CD4-positive, alpha-beta T cell treated with Interferon alpha-2 for 1 hour (primary cell): ENCODE results near the gene ZNF326.
"Not testable (repeated sequence)": the region's sequence is repeated elsewhere in the genome, so short reads cannot be mapped to it uniquely, and the experiment has no call there.

Experiments
- DNase-seq, 2 donors: peaks; one replicate each; pipeline ENCODE4 v3.0.0-alpha.2; 2020 to 2022

The ZNF326 gene

GRCh38 chr1:89971600-89971999 lies 23.3 kb upstream of the ZNF326 start:
- no peak for DNase-seq

GRCh38 chr1:89972024-89972423 lies 22.9 kb upstream of the ZNF326 start:
- no peak for DNase-seq

- DNase-seq = no peak
Measured at GRCh38 chr1:89973471-89974127, 21.3 kb upstream of the ZNF326 start.

- DNase-seq = no peak
Measured at GRCh38 chr1:89974256-89974655, 20.7 kb upstream of the ZNF326 start.

- DNase-seq = no peak
Measured at GRCh38 chr1:89974696-89975470, 20.0 kb upstream of the ZNF326 start.

GRCh38 chr1:89975540-89976125 lies 19.3 kb upstream of the ZNF326 start:
- DNase-seq = no peak

- DNase-seq = no peak
Measured at GRCh38 chr1:89978755-89979154, 16.2 kb upstream of the ZNF326 start.

- no peak for DNase-seq
Measured at GRCh38 chr1:89980605-89981004, 14.3 kb upstream of the ZNF326 start.

GRCh38 chr1:89982846-89983245 lies 12.1 kb upstream of the ZNF326 start:
- DNase-seq = not testable (repeated sequence)

GRCh38 chr1:89984564-89985116 lies 10.3 kb upstream of the ZNF326 start:
- not testable (repeated sequence) for DNase-seq

GRCh38 chr1:89986020-89986419 lies 8.9 kb upstream of the ZNF326 start:
- DNase-seq = no peak

GRCh38 chr1:89987159-89987819 lies 7.6 kb upstream of the ZNF326 start:
- peak; percentile 64 to 79 for DNase-seq

- no peak for DNase-seq
Measured at GRCh38 chr1:89989099-89989498, 5.8 kb upstream of the ZNF326 start.

GRCh38 chr1:89989799-89990198 lies 5.1 kb upstream of the ZNF326 start:
- no peak for DNase-seq

GRCh38 chr1:89990976-89991831 lies 3.7 kb upstream of the ZNF326 start:
- DNase-seq = no peak

GRCh38 chr1:89993541-89993940 lies 1.4 kb upstream of the ZNF326 start:
- DNase-seq = no peak

GRCh38 chr1:89994231-89994804 lies 592 bp upstream of the ZNF326 start:
- no peak for DNase-seq

- DNase-seq = no peak
Measured at GRCh38 chr1:89995598-89996449, 914 bp downstream of the ZNF326 start.

GRCh38 chr1:89996450-89997110 lies 1.7 kb downstream of the ZNF326 start:
- DNase-seq = no peak

- not testable (repeated sequence) for DNase-seq
Measured at GRCh38 chr1:89997152-89997551, 2.2 kb downstream of the ZNF326 start.
